A172 (cell line): ENCODE results near the gene CHRNA1. TPM values are rescaled to one million over a fixed set of nuclear protein-coding genes. Genes with fewer than 3 reads are reported as not detected.

Source experiments
- DNase-seq: peaks from one replicate; pipeline ENCODE4 v3.0.0-alpha.2; 2015; ENCODE audit warnings: low spot score
- total RNA-seq: library from RNA; depleted of rRNA; stranded (reverse); fragments of >200 nt; shearing (Covaris generic); gene quantifications from 2 replicates; pipeline ENCODE4 v1.2.3, GENCODE V29; 2014; rRNA removed

Gene CHRNA1
- total RNA-seq, result not detected in 2 replicates

DNA sequence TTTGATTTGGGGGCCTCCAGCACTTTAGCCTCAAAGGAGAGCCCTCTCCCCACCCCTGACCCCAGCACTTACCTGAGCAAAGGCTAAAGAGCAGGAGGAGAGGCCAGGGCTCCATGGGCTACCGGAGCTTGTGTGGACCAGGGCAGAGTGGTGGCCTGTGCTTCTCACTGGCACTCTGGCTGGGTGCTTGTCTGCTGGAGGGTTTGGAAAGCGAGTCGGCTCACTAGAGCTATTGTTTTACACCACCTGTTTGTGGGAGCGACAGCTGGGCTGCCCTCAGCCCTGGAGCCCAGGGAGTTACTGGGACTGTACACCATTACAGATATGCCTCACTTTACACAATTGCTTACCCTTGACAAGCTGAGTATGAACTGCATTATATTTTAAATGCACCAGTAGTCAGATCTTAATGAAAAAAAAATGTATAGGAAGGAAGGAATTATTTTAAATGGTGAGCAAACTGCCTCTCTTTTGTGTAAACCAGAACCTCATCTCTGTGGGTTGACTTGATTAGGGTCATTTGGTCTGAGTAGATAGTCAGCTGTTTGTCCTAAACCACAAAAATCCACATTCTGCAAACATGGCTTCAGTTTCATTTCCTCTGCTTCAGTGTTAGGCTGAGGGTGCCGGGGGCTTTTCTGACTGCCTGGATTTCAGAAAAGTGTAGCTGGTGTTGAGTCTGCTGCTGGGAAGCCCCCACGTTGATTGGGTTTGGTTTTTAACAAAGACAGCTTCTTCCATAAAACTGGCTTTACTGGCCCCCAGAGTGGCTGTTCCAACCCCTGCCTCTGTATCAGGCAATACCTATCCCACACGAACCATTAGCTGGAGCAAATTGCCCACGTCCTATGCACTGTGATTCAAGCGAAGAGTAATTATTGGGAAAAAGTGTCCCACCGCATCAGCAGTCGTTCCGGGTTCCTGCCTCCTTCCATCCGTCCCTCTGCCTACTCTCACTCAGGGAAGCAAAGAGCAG lies at the start of gene CHRNA1:
TSS of gene CHRNA1 (minus strand) at position 193 of the 976 bp plus-strand sequence. CDS start at position 115, 78 bp downstream.
- DNase-seq, result no peak

GRCh38 chr2:174812037-174812436 lies 47.8 kb upstream of the CHRNA1 start:
- DNase-seq, result no peak

DNA sequence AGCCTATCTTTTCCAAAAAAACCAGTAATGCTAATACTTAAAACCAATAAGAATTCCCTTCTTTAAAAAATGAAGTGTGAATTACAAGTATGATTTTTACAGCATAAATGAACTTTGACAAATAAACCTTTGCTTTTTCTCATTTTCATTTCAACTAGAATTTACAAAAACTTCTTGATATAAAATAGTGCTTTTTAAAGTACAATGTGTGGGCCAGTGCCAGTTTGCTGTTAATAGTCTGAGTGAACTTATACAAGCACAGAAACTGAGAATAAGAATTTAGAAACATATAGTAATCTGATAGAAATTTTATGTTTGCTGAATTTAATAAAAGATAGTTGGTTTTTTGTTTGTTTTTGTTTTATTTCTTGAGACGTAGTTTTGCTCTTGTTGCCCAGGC lies 43.7 kb upstream of the CHRNA1 start:
- no peak for DNase-seq

GRCh38 chr2:174805803-174806202 lies 41.5 kb upstream of the CHRNA1 start:
- DNase-seq, result no peak

DNA sequence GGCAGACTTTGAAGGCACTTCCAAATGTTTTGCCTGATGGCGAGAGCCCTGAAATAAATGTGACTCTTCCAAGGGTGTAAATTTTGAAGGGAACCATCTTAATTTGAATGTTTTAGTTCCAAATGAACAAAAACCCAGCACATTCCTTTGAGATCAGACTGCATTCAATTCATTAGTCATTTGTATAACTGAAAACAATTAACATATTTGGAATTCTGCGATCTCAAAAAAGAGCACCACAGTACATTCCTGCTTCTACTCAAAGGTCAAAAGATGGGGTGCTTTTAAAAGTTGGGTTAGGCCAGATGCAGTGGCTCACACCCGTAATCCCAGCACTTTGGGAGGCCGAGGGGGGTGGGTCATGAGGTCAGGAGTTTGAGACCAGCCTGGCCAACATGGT lies 38.2 kb upstream of the CHRNA1 start:
- DNase-seq, result peak; percentile 51

DNA sequence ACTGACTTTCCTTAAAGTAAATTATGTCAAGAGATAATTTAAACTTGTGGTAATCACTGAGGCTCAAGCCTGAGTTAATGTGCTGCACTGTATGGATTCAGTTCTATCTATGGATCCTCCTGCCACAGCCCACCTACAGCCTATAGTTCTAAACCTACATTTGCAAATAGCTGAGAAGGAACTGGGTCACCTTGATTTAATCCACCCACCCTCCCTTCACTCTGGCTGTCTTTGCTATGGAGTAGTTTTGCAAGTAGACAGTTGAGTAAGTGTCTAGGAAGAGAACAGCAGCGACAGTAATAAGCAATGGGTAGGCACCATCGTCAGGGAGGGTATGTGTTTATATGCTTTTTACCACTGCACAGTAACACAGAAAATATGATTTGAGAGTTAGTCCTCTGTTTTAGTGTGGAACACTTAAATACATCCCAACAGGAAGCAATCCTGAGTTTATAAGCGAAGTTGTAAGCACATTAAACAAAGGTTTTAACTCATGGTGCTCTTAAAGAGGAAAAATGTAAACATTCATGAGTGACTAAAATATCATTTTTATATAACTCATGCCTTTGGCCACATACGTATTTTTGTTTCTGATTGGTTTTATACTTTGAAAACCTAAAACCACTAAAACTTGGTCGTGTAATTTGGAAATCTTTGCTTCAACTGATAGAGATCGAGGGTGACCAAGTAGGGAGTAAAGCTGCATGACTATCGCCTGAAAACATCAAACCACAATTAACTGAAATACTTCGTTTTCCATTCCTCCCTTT lies 36.3 kb upstream of the CHRNA1 start:
- DNase-seq, result no peak

- no peak for DNase-seq
Measured at GRCh38 chr2:174798801-174799200, 34.5 kb upstream of the CHRNA1 start.

- no peak for DNase-seq
Measured at GRCh38 chr2:174797781-174798276, 33.6 kb upstream of the CHRNA1 start.

- no peak for DNase-seq
Measured at GRCh38 chr2:174796319-174796771, 32.1 kb upstream of the CHRNA1 start.

- no peak for DNase-seq
Measured at GRCh38 chr2:174794851-174795374, 30.6 kb upstream of the CHRNA1 start.

DNA sequence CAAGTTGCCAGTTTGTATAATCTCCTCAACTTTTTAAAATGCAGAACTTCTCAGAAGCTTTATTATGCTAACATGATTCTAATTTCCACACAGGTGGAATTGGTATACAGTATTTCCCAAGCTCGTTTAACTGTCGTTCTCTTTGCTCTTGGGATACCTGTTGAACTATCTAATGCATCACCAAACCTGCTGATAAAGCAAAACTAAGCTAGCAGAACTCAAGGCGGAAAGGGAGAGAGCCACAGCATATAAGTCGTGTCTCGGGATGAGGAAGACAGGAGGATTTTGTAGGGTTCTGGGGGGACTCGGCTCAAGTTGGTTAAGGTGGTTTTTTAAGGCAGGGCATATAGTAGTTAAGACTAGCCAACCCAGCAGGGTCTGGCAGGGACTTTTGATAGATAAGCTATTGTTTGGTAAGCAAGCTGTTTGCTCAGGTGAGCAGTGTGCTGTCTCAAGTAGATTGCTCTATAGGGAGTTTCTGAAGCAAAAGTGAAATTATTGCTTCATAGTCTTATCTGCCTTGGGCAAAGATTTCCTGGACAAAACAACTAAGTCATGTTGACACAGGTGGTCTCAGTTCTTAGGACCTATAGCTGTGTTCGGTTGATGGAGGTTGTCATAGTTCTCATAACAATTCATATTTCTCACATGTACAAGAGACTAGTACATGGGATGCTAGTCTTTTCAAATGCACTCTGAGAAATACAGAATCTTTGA lies 28.2 kb upstream of the CHRNA1 start:
- no peak for DNase-seq

DNA sequence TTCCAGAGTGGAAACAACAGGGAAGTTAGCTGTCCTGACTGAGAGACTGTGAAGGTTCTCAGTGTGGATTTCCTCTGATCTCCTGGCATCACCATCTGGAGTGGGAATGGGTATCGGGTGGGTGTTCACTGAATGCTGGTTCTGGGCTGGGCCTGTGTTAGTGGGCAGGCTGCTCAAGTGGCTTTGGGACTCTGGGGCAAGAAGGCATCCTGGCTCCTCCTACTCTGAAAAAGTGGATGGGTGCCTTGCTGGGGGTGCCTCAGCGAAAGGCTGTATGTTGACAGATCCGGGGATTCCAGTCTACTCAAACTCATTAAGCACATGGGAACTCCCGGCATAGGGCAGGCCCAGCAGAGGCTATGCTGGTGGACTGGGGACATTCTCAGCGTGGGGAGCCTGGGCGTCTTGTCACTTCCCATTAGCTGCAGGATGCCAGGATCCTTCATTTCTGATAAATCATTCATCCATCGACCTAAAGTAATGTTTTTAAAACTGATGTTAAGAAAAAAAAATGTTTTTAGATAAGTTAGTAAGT lies 27.5 kb upstream of the CHRNA1 start:
- no peak for DNase-seq

GRCh38 chr2:174791020-174791419 lies 26.7 kb upstream of the CHRNA1 start:
- no peak for DNase-seq

- DNase-seq, result no peak
Measured at GRCh38 chr2:174789001-174789400, 24.7 kb upstream of the CHRNA1 start.

DNA sequence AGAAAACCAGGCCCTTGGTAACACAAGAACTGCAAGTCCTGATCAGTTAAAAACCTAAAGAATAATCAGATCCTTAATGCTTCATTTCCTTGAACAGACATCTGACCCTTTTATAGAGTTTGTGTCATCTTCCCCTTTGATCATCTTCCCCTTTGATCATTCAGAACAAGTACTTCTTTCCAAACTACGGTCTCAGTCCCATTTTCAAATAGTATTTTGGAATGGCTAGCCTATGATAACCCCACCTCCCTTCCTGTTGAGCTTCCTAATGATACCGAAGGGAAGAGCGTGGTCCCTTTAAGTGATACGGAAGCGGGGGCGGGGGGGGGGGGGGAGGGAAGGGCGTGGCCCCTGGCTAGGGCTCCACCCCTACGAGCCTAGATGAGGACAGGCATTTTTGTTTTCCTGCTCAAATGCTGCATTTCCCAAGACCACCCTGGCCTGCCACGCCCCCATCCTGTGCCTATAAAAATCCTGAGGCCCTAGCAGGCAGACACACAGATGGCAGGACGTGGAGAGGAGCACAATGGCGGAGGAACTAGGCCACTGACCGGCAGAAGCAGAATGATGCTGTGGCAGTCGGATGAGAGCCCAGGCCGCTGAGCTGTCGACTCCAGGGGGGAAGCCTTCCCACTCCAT lies 24.1 kb upstream of the CHRNA1 start:
- DNase-seq, result peak; percentile 81

DNA sequence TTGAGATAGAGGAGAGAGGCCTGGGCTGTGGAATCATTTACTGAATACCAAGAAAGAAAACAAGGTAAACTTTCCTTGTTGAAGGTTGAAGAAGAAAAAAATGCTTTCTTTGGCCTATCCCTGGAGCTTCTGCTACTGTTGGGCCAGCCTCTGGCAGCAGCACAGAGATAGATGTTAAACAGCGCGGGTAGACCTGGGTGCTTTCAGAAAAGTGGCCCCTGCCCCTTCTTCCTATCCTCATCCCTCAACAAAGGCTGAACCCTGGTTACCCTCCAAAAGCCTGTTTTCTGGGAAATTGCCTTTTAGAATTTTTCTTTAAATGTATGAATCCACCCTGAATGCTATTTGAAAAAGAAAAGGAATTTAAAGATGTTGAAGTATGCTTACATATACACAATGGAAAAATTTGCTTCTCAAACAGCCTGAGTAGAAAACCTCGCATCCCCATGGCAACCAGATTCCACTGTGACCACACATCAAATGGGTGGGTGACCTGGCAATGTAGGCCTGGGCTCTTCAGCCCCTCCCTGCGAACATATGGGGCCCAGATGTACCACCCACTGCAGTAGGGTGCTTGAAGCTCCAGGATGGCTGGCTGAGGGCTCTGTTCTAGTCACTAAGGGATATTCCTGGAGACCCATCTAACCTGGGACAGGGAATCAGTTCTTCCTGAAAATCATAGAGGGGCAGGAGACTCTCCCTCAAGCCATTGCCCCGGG lies 23.4 kb upstream of the CHRNA1 start:
- DNase-seq, result peak; percentile 91

DNA sequence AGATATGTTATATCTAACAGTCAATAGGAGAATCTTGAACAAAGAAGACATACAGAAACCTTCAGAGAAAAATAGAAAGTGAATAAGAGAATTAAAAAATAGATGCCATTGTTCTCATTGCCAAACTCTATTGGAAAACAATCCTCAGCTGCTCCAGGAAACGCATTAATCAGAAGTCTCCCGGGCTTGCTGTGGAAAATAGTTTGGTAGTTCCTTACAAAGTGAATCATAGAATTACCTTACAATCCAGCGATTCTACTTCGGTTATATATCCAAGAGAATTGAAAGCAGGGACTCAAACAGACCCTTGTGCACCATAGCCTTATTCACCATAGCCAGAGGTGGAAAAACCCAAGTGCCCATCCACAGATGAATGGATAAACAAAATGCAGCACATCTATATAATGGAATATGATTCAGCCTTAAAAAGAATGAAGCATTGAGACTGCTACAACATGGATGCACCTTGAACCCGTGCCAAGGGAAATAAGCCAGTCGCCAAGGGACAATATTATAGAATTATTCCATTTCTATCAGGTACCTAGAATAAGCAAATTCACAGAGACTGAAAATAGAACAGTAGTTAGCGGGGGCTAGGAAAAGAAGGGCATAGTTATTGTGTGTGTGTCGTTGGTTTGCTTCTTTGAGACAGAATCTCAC lies 21.9 kb upstream of the CHRNA1 start:
- DNase-seq, result no peak

GRCh38 chr2:174785481-174785880 lies 21.2 kb upstream of the CHRNA1 start:
- no peak for DNase-seq

- DNase-seq, result no peak
Measured at GRCh38 chr2:174784909-174785308, 20.6 kb upstream of the CHRNA1 start.
